Activated T-cell treated with anti-CD3 and anti-CD28 coated beads, Interleukin-2, amount 50 U/mL, for 48 hours (primary cell): ENCODE results near the gene SEMA3C.

Experiments used
- DNase-seq, 2 experiments: peaks; one replicate each; pipeline ENCODE4 v3.0.0-alpha.2; 2020

Gene SEMA3C

DNA sequence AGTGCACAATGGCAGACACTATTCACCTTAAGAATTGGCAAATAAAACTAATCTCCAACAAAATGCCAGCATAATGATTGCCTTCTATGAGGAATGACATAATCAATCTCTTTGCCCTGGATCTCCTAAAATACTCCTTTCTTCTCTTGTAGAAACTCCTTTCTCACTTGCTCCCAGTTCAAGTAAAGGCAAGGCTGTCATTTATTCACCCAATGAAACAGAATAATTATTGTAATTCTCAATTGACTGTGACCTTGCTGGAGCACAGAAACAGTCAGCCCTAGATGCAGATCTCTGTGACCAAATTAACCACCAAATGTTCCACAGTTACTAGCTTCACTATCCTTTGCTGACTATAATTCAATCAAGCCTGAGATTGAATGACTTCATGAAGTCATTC is 99.3 kb downstream of the SEMA3C start:
- no peak for DNase-seq

DNA sequence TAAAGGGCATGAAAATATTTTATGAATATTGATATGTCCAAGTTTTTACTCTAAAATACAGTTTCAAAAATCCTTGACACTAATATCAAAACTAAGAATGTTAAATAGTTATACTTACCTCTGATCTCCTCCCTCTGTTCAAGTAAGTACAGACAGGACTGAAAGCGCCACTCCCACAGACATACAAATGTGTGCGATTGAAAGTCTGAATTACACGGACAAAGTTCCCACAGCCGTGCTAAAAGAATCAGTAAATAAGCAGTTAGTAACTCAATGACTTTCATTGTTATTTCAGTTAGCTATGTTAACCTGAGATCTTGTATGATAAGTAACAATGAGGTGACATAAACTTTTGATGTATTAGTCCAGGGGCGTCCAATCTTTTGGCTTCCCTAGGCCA is 100.7 kb downstream of the SEMA3C start:
- DNase-seq: no peak

DNA sequence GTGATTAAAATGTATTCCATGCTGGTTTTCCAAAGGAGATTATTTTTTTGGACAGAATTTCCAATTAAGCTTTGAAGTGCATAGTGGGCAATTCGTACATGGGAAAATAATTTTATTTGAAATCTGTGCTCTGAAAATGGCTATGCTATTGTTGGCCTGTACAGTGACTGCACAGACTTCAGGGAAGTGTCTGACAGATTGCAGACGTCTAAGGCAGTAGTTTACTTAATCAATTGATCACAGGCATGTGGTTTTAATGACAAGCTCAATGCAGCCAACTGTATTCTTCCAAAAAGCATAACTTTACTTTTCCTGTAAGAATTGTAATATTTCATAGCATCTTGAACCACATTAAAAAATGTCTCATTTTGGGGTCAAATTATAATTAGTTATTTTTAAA is 102.0 kb downstream of the SEMA3C start:
- no peak for DNase-seq

DNA sequence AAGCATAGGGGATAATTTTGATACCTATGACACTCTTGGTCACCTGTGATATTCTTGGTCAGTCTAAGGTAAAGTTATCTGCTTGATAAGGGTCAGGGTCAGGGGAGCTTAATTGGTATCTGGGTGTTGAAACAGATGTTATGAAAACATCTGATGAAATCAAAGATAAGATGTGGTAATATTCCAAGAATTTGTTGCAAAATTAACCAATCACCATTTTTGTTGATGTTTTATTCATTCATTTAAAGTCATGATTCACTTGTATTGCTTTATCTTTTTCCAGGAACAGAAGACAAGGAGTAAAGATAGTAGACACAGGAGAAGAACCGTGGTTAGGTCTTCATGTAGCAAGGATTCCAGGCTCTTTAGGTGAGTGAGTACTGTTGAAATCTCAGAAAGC is 103.1 kb downstream of the SEMA3C start:
- no peak for DNase-seq

DNA sequence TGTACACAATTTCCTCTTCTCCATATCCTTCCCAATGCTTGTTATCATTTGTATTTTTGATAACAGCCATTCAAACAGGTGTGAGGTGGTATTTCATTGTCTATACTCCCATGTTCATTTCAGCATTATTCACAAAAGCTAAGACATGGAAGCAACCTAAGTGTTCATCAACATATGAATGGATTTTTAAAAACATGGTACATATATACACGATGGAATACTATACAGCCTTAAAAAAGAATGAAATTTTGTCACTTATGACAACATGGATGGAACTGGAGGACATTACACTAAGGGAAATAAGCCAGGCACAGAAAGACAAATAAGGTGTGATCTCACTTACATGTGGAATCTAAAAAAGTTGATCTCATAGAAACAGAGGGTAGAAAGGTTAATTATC is 109.3 kb downstream of the SEMA3C start:
- DNase-seq: no peak

DNA sequence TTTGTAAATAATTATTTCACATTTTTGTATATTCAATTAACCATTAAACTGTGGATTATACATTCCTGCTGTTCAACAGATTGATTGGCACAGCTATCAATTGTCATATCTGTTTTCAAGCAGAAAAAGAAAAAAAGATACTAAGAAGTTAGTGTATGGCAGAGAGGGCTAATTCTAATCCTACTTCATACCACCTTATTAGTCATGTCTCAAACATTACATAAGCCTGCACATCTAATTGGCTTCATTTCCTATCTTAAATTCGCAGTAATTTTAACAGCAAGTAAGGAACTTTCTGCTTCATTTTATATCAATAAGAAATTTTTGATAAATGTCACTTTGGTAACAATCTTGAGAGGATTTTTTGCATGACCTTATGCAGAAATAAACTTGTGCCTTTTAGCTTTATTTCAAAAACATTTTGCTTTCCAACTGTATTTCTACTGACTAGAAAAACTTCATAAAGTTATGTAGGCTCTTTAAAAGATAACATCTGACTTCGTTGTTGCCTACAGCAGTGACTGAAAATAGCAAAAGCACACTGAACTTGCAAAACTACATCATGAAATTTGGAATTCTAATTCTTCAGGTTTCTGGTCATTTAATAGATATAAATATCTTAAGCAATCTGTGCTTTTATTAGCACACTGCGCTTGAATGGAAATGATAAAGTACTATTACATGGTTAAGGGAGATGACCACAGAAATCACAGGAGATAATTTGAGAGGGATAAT is 111.5 kb downstream of the SEMA3C start:
- DNase-seq: no peak

DNA sequence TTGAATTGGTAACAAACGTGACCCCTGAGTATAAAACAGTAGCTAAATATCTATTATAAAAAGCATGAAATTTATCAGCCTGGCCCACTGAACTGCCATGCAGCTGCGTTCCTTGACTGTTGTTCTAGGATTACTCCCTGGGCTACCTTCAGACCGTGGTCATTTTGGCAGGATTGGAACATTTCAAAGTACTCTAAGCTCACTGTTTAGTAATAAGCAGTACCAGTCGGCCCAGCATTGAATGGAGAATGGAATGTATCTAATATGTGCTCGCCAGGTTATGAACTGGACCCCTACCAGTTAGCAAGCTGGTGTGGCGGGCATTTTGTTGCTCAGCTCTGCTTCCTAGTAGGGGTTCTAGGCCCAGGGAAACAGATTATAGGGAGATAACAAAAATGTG is 112.2 kb downstream of the SEMA3C start:
- no peak for DNase-seq

DNA sequence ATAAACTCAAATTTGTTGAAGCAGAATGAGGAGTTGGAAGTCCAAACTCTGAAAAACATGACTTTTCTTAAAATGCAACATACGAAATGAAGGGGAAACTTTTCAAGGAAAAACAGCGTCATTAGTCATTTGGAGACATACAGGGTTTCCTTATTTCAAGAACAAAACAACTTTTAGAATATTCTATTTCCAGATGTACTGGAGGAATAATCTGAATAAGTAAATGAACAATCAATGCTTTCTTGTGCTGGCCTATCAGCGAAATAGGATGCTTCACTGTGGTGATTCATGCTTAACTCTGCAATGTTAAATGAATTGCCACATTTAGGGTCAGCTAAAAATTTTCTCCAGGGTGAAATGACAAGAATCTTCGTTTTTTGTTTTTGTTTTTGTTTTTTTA is 114.3 kb downstream of the SEMA3C start:
- DNase-seq: no peak

DNA sequence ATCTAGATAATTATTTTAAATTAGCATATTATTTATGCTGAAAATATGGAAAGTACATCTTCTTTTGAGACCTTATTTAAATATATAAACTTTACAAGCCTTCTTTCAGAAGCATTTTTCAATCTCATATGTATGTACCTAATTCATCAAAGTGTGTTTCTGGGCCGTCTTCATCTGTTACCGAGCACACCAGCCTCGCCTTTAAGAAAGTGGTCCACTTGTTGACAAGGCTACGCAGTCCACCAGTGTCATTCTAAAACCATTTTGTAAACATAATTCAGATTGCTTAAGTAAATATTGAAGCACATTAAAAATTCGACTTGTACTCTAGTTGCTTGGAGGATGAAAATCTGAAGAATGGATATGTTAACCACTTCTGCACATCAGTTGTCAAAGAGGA is 116.3 kb downstream of the SEMA3C start:
- DNase-seq: no peak

DNA sequence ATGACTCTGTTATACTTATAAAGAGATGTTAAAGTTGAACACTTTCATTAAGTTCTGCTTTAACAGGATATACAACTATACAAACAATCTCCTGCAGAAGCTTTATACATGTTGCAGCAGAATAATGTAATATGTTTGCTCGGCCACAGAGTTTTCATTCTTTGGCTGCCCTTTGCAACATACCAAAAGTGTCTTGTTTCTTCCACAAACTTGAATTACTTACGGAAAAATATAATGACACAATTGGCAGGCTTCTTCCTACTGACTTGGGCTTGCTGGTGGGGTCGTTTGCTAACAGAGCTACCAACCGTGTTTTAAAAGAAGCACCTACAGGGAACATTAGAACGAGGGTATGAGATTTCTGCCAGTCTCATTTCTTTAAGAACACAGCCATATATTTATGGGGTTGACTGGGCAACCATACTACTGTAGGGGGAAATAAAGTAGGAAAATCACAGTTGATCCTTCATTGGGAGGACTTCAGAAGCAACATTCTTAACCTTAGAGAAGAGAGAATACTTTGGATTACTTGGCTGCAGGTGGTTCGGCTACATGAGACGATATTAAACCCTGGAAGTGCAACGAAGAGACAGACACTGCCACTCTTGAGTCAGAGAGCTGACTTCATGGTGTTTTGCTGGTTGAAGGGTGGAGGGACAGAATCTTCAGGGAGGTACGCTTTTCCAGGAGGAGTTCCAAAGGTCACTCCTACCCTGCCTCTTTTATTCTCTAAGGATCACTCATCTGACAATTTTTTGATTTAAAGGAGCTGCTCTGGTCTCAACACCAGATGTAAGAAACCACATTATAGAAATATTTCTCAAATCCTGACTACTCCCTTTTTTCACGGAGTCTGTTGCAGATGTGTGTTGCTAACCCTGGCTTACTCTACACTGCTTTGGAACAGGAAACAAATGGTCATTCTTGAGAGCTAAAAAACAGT is 123.9 kb downstream of the SEMA3C start:
- no peak for DNase-seq

DNA sequence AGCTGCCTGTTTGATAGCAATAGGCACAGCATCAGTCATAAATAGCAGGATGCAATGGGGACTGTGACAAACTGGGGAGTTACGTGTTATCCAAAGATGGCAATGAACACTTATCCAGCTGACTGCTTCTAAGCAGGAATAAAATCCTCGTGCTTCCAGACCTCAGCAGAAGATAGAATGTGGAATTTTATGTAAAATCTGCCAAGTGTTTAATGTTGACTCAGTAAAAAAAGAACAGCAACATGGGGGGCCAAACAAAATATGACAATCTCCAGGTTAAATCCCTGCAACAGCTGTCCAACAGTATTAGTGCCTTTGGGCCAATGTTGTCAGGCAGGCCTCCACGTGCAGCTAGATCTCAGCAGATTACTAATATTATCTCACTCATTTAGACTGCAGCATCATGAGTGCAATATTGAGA is 127.3 kb downstream of the SEMA3C start:
- DNase-seq: no peak

DNA sequence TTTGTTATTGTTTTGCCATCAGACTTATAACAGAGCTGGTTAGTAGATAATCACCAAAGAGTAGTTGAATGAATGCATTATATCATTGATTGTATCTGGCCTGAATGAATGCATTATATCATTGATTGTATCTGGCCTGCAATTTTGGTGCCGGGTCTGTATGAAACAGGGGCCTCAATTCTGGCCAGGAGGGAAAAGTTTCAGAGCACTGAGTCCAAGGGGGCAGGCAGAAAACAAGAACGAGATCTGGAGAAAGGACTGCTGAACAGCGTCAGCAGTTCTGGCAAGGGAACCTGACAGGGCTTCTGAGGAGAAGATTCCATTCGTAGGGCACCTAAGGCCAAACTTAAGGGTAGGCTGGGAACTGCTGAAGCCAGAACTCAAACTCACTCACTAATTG is 128.0 kb downstream of the SEMA3C start:
- DNase-seq: no peak

DNA sequence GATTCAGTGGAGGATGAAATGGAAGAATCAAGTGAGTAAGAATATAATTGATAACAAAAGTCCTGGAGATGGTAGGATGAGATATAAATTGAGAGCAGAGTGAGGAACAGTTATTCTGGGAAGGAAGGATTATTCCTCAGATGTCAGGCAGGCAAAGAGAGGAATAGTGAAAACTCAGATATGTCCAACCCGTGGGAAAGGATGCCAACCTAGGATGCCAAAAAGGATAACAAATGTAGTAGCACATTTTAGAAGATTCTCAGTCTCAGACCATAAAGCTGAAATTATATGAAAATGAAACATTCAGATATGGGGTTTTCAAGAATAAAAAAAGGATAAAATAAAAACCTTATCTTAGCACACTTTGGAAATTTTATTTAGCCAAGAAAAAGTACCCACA is 131.1 kb downstream of the SEMA3C start:
- no peak for DNase-seq

DNA sequence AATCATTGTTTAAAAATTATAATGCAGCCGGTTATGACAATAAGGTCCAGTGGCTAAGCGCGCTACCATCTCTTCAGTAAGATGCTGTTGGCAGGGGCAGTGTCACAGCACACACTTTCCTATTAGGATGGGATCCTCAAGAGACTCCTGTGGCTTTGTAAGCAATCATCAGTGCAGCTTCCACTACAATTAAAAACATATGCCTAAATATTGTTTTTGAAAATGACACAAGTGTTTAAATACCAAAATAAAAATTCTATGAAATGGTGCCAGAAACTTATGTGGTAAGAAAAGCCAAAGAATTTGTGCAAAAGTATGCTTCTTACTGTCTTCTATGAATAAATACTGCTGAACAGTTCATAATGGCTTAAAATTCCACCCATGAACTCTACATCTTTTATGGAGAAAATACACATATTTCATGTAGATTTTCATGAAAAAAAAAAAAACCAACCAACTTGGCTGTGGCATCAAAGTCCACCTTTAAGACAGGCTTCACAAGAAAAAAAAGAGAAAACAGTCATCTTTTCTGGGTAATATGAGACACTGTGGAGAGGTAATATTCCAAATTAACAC is 132.8 kb downstream of the SEMA3C start:
- no peak for DNase-seq

DNA sequence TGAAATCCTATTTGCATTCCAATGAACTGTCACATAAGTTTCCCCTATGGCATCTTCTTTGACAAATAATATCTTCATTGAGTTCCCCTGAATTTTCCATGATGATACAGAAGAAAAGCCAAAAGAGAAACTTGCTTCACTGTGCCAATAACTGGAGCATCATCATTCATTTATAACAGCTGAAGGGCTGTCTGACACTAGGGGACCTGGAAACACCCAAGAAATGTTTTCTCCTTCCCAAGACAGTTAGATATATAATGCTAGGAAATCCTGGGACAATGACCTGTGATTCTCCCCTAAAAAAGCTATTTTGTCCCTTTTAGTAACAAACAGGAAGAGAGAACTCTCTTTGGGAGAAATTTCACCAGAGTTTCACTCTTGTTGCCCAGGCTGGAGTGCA is 133.6 kb downstream of the SEMA3C start:
- no peak for DNase-seq

DNA sequence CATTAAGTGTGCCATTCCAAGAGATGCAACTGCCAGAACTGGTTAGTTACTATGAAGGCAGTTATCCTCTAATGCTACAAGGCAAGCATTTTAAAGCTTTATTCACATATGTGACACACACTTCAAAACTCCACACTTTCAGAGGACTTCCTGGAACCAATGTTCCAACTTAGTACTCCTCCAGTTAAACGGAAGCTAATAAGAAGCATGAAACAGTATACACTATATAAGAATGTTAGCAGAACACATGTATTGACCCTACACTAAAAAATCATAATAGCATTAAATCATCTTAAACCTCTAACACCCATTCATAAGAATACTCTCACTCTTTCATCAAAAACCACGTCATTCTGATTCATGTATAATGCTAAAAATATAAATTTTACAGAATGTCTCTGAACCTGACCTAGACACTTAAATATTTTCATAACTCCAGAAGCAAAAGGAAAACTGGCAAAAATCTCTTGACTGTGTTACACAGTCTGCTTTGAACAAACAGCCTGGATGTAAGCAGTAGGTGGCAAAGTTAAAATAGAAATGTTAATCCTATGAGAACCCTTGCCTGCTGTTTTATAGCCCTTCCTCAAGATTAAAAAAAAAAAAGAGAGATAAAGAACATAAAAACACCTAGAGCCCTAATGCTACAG is 135.0 kb downstream of the SEMA3C start:
- no peak for DNase-seq

DNA sequence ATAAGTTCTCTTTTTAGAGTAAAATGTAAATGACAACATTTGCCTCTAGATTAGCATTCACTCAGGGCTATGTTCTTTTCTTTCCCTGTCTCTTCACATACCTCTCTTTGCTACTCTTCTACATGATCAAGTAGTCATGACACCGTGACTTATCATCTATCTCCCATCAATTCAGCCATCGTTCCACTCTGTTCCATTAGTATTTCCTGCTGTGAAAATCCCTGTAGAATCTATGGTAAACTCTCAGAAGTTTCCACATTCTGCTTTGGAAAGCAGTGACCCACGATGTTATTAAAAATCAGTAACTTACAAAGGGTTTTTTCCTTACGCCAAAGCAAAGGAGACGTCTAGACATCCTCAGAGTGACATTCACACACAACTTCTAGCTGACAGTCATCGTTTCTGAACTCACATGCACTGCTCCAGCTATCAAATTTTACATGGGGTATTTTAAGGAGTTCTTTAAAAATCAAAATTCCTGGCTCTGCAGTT is 135.6 kb downstream of the SEMA3C start:
- no peak for DNase-seq

DNA sequence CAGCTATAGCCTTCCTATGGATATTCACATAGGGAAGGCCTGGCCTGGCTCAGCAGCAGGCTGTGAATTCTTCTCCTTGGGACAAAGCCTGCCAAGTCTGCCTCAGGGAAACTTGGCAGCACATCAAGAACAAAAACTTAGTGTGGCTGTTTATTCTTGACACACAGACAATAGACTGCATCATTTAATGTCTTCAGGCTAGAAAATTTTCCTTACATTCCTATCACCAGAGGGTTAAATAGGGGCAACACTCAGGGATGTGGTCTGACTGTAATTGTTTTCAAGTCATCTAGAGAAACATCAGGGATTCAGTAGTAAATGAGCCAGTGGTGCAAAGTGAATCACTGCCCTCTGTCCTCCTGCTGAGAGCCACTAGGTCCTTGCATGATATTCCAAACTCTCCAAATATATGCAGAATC is 137.3 kb downstream of the SEMA3C start:
- no peak for DNase-seq

DNA sequence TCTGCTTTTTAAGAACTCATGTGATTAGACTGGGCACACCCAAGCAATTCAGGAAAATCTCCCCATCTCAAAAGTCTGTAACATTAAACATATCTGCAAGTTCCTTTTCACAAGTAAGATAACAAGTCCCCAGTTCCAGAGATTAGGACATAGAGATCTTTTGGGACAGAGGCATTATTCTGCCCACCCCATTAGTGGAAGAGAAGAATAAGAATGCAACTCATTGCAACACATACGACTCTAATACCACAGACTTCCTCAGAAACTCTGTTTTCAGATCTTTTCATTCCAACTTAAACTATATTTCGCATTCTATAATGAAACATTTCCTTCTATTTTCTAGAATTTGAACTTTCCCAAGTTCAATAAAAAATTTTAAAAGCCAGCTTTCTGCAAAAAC is 137.7 kb downstream of the SEMA3C start:
- no peak for DNase-seq

DNA sequence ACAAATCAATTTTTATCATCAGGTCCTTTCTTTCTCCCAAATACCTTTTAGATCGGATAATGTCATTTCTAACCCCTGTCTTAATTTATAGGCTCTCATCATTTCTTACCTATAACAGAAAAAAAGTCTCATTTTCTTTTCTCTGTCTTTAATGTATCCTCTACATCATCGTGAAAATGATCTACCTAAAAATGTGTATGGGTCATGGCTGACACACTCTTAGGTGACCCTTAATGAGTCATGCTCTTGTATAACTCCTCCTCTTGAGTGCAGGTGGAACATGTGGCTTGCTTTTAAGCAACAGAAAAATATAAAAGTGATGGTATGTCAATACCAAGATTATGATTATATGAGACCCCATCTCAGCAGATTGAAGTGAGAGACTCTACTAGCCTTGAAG is 139.4 kb downstream of the SEMA3C start:
- no peak for DNase-seq

DNA sequence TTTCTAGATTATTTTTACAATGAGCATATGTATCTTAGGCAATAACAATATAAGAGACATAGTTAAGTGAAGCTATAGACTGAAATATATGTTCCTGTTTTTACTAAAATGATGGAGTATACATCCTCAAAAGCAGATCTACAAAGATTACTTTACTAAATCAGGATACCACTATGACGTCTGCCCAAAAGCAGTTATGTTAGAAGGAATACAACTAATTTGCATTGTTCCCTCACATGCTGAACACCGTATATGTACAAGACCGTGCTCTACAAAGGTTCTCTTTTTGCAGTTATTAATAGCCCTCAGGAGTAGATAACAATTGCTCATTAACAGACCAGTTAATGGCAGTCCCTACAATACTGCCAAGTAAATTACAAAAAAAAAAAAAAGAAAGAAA is 143.0 kb downstream of the SEMA3C start:
- no peak for DNase-seq

DNA sequence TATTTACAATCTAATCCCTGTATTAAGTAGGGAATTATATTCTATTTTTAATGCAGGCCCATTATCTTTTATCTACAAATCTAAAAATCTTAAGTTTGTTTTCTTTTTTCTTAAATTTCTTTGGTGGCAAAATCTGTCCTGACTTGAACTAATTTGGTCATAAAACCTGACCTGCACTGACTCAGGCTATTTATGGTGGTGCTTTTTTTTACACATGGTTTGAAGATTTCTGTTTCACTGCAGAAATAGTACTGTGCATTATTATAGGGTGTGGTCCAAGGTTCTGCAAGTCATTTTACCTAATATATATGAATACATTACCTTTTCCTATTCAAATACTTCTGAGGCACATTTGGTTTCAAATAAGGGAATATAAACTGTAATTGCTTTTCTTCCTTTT is 143.4 kb downstream of the SEMA3C start:
- no peak for DNase-seq

DNA sequence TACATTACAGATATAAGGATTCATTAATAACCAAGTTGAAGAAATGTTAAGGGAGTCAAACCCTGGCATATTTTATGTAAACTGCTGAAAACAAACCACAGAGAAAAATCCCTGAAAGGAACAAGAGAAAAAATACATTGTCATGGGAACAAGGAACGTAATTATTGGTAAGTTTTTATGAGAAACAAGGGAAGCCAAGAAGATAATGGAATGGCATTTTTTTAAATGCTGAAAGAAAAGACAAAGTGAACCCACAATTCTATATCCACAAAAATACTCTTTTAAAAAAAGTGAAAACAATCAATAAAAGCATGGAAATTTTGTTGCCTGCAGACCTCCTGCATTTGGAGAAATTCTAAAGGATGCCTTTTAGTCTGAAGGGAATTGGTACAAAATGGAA is 144.0 kb downstream of the SEMA3C start:
- DNase-seq: no peak
